Omental fat pad (tissue), 4 donors: ENCODE data around the gene IGF2. TPM values are rescaled to one million over a fixed set of nuclear protein-coding genes. Genes with fewer than 3 reads are reported as not detected.

Source experiments
- ATAC-seq: fragments of 150-250 bp; one replicate; pipeline ENCODE4 v1.9.1; 2016; ENCODE audit warnings: mild to moderate bottlenecking, moderate library complexity; ENCODE audit not compliant: low FRiP score
- DNase-seq: peaks from one replicate; pipeline ENCODE4 v3.0.0-alpha.2; 2019; ENCODE audit warnings: low spot score
- total RNA-seq, 4 donors: library from RNA; depleted of rRNA; stranded (reverse); fragments of >200 nt; gene quantifications; one replicate each; pipeline ENCODE4 v1.1.0, GENCODE V29; 2016
- TF ChIP-seq, protein P1 (sequence below), 3 donors: fragments of 450-650 bp; IDR thresholded peaks; one replicate each; pipeline ENCODE4 v1.5.1; 2016 to 2017; ENCODE audit warnings: antibody characterized with exemption in 3 of 3, mild to moderate bottlenecking in 3 of 3, moderate library complexity in 2 of 3

The IGF2 gene
- total RNA-seq, 4 donors from 2014 or later, result 44.6 to 69.4 (median 52.3) TPM

DNA sequence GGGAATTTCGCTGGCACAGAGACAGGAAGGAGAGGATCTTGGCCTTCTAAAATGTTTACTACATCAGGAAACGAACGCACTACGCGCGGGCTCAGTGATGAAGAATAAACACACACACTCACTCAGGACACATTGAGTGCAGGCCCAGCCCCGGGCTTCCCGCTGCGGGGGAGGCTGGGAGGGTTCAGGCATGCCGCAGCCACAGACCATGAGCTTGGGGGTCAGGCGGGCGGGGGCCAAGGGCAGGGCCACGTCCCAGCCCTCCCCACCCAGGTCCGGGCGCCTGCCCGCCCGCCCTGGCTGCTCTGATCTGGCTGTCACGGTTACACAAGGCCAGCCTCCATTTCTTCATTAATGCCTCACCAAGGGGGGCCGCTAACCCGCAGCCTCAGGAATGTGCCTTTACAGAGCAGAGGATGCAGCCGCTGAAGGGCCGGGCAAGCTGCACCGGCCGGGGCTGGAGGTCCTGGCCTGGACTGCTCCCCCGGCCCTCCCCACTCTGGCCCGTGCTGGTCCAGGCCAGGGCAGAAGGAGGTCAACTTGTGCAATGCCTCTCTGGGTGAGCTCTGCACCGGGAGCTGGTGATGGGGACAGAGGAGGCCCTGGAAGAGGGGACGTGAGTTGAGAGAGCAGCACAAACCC, 41.7 kb downstream of the IGF2 start:
- ATAC-seq (peak; percentile 33), DNase-seq (no peak)
- TF ChIP-seq, protein P1, sequence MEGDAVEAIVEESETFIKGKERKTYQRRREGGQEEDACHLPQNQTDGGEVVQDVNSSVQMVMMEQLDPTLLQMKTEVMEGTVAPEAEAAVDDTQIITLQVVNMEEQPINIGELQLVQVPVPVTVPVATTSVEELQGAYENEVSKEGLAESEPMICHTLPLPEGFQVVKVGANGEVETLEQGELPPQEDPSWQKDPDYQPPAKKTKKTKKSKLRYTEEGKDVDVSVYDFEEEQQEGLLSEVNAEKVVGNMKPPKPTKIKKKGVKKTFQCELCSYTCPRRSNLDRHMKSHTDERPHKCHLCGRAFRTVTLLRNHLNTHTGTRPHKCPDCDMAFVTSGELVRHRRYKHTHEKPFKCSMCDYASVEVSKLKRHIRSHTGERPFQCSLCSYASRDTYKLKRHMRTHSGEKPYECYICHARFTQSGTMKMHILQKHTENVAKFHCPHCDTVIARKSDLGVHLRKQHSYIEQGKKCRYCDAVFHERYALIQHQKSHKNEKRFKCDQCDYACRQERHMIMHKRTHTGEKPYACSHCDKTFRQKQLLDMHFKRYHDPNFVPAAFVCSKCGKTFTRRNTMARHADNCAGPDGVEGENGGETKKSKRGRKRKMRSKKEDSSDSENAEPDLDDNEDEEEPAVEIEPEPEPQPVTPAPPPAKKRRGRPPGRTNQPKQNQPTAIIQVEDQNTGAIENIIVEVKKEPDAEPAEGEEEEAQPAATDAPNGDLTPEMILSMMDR (IDR thresholded peaks at IDR 0.05), result no peak

DNA sequence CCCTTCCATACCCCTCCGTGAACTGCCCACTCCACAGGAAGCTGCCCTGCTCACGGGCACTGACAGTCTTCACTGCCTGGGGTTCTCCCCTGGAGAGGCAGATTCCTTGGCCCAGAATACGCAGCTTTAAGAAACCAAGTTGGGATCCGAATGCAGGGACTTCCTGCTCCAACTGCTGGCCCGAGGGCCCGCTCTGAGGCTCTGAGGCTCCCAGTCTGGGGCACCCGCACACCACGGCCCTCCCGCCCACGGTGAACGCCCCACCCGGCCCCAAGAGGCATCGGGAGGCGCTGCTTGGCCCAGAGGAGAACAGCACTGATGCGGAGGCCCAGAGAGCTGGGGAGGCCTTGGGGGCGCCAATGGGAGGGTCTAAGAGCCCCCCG, 42.3 kb downstream of the IGF2 start:
- ATAC-seq (no peak), DNase-seq (no peak)
- TF ChIP-seq, protein P1 (IDR thresholded peaks at IDR 0.05), result no peak

DNA sequence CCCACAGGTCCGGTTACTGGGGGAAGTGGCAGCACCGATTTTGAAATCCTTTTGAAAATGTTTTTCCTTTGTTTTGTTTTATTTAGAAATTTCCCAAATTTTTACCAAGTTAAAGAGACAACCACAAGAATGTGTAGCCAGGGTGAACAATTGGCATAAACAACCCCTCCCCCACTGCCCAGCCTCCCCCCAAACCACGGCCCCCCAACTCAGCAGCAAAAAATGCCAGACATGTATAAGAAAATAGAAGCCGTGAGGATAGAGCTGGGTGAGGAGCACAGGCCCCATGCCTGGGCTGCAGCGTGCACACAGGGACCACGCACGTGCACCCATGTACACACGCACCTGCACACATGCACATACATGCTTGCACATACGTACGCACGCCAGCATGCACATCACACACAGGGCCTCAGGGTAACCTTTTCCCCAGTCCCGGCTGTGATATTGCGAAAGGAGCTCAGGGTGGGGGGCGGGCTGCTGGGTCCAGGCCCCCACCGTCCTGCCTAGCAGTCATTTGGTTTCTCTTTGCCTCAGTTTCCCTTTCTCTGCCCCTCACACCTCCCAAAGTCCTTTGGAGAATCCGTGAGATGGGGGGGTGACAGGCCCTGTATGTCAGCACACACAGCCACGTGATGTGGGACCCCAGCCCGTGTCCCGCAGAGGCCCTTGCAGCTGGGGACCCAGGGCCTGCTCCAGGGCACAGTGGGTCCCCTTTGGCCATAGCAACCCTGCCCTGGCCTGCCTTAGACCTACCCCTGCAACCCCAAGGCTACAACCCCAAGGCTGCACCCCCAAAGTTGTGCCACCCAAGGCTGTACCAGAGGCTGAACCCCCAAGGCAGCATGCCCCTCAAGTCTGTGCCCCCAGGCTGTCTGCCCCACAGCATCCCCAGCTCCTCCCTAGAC, 42.9 kb downstream of the IGF2 start:
- DNase-seq (no peak), ATAC-seq (no peak)
- TF ChIP-seq, protein P1 (IDR thresholded peaks at IDR 0.05), result no peak

DNA sequence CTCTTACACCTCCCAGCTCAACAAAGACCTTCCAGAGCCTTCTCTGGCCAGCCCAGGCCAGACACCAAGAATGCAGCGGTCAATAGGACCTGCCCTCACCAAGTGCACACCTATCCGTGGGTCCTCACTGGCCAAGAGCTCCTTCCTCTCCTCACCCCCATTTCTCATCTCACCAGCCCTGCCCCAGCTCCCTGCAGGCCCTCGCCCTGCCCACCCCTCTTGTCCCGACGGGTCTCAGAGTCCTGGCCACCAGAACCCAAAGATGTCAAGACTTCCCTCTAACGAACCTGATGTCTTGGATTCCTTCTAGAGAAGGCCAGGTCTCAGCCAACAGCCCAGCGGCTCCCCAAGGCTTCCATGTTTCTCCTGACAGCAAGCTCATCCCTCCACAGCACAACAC, 43.6 kb downstream of the IGF2 start:
- DNase-seq, result no peak
- TF ChIP-seq, protein P1 (IDR thresholded peaks at IDR 0.05), result no peak
- no peak for ATAC-seq

DNA sequence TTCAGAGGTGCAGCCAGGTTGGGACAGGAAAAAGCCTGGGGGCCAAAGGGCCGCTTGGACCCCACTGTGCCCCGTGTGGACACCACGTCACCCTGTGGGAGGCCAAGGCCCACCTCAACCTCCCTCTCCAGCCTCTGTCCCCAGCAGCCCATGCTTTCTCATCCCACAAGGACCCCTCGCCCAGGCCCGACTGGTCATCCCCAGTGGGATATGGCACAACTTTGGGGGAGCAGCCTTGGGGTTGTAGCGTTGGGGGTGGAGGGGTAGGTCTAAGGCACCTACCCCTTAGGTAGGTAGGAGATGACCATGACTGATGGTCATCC, 44.0 kb downstream of the IGF2 start:
- ATAC-seq (no peak), DNase-seq (no peak)
- TF ChIP-seq, protein P1 (IDR thresholded peaks at IDR 0.05), result no peak

DNA sequence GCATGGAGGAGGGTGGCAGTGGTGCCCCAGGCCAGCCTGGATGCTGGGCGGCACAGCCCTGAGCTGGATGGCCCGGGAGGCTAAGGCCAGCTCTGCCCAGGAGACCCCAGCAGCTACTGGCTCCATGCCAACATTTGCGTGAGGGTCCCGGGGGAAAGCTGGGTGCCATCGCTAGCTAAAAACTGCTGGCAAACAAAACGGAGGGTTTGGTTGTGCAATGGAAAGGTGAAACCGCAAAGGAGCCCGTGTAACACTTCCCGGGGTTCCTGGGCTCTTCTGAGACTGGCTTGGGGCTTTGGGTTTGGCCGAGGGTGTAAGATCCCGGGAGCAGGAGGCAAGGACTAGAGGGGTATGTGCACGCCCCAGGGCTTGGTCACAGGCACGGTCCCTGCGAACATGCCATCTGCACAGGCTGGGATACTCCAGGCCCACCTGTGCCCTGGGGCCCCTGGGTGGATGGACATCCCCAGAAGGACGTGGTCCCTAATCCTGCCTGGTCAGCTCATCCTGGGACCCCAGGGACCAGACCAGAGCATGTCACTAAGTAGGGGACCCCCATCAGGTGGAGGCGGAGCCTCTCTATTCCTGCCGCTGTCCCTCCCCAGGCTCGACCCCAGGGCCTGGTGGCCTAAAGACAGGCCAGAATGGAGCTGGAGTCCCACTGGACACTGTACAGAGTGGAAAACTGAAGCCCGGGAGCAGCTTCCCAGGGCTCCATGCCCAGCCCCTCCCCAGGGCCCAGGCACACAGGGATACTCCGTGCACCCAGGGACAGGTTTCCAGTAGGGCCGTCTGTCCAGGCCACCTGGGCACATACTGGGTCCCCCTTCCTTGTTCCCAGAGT, 44.6 kb downstream of the IGF2 start:
- ATAC-seq, result no peak
- TF ChIP-seq, protein P1 (IDR thresholded peaks at IDR 0.05), result no peak
- DNase-seq, result no peak
